ES-I3 (cell line): Measurements from ENCODE around the gene NOSIP.
"Not testable (repeated sequence)": the region's sequence is repeated elsewhere in the genome, so short reads cannot be mapped to it uniquely, and the experiment has no call there.

ENCODE experiments used
- H3K36me3 ChIP-seq: 2 replicates; pipeline ENCODE4 v1.6.1; 2013; ENCODE audit warnings: mild to moderate bottlenecking, low read length, control low read depth, moderate library complexity; ENCODE audit not compliant: insufficient read depth
- H3K4me1 ChIP-seq: 2 replicates; pipeline ENCODE4 v1.6.1; 2013; ENCODE audit warnings: mild to moderate bottlenecking, control low read depth, low read length; ENCODE audit not compliant: insufficient read depth
- H3K9ac ChIP-seq: 2 replicates; pipeline ENCODE4 v1.6.1; 2013; ENCODE audit warnings: low read depth, mild to moderate bottlenecking, low read length, moderate library complexity
- H3K9me3 ChIP-seq: 2 replicates; pipeline ENCODE4 v1.6.1; 2013; ENCODE audit warnings: mild to moderate bottlenecking, low read length, moderate library complexity; ENCODE audit not compliant: control insufficient read depth, insufficient read depth

The NOSIP gene, protein sequence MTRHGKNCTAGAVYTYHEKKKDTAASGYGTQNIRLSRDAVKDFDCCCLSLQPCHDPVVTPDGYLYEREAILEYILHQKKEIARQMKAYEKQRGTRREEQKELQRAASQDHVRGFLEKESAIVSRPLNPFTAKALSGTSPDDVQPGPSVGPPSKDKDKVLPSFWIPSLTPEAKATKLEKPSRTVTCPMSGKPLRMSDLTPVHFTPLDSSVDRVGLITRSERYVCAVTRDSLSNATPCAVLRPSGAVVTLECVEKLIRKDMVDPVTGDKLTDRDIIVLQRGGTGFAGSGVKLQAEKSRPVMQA

DNA sequence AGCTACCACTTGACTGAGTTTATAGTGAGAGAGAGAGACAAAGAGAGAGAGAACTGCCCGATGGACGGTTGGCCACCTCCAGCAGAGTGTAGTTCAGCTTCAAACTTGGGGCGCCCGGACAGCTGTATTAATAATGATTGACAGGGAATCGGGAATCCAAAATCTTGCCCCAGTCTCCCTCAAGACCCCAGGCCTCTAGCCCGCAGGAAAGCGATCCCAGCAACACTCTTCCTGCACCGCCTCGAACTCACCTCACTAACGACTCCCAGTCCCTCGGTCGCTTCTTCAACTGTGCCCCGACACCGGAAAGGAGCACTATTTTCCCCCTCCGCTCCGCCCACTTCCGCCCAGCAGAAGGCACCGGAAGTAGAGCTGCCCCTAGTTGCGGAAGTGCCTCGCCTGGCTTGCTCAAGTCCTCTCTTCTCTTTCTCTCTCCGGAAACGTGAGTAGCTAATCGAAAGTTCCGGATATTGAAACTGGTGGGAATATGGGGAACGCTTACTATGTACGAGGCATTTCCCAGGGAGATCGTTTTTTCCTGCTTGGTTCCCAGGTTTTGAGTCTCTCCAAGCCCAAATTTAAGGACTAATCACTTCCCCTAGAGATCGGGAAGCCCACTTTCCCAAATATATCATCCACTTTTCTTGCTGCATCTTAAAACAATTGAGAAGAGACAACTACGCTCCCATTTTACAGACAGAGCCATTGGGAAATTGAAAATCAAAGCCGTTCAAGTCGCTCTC is at the start of gene NOSIP:
TSS of gene NOSIP (minus strand) at position 293 of the 743 bp plus-strand sequence. CDS start 19,865 bp downstream, outside the sequence.
- Histone ChIP-seq H3K9ac (peak within 1 kb of the TSS; percentile 86), H3K9me3 (no peaks in the 10 kb centered on the region), H3K36me3 (no peaks in the 10 kb centered on the region), H3K4me1 (no peaks in the 10 kb centered on the region; the same call in 1 of the 2 replicates)

DNA sequence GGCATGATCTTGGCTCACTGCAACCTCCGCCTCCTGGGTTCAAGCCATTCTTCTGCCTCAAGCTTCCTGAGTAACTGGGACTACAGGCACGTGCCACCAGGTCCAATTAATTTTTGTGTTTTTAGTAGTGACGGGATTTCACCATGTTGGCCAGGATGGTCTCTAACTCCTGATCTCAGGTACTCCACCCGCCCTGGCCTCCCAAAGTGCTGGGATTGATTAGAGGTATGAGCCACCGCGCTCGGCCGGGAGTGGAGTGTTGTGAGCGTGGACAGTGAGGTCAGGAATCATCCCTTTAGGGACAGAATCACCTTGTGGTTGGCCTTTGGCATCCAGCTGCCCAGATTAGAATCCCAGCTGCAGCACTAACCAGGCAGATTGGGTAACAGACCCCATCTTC is 49.3 kb upstream of the NOSIP start:
- Histone ChIP-seq H3K36me3 (peaks cover 3% of the 10 kb centered on the region), H3K4me1 (no peaks in the 10 kb centered on the region), H3K9ac (no peak overlapping the region), H3K9me3 (no peaks in the 10 kb centered on the region)

DNA sequence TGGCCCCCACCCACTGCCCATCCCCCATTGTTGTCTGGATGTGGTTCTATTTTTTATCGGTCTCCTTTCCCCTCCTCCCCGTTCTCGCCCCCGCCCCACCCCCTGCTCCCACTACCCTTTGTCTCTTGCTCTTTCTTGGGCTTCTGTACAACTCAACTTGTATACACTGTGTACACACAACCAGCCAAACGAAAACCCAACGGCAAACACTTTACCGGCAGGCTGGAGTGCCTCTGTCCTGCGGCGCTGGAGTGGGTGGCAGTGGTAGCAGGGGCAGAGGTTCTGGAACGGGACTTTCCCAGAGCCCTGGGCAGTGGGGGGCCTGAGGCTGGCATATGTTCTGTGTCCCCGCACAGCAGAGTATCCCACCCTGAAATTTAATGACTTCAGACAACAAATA is 45.9 kb upstream of the NOSIP start:
- Histone ChIP-seq H3K4me1 (no peaks in the 10 kb centered on the region), H3K36me3 (peaks cover 3% of the 10 kb centered on the region)

DNA sequence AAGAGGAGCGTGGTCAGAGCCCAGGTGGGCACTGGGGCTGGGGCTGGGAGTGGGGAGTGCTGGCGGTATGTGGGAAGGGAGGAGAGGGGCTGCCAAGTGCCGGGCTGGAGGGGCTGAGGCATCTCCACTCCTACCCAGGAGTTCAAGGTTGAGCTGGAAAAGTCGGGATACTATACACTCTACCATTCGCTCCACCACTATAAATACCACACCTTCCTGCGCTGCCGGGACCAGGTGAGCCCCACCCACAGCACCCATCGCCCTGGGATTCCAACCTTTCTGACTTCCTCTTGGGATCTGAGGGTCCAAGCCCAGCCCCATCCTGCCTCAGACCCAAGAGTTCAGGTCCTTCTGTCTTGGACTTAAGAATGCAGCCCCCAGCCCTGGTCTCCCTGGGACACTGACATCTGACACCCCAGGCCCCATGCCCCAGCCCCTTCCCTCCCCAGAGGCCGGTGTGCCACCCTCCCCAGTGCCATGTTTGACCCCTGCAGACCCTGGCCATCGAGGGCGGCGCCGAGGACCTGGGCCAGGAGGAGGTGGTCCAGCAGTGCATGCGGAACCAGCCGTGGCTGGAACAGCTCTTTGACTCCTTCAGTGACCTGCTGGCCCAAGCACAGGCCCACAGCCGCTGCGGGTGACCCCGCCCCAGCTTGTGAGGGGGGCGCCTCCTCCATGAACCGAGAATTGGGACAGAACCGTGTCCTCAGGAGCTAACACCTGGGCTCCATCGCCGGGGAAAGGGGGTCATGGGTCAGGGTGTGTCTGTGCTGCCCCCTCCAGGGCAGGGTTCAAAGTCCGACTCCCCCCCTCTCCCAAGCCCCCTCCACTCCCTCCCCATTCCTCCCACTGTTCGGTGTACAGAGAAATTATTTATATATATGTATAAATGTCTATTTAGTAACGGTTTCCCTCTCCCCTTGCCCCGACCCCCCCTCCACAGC is 44.9 kb upstream of the NOSIP start:
- peaks cover 3% of the 10 kb centered on the region for H3K36me3 ChIP-seq
- no peaks in the 10 kb centered on the region for H3K9me3 ChIP-seq

More for the DNA sequence above, 45.9 kb upstream of the NOSIP start:
- no peaks in the 10 kb centered on the region for H3K9me3 ChIP-seq
- H3K9ac ChIP-seq: no peak overlapping the region

DNA sequence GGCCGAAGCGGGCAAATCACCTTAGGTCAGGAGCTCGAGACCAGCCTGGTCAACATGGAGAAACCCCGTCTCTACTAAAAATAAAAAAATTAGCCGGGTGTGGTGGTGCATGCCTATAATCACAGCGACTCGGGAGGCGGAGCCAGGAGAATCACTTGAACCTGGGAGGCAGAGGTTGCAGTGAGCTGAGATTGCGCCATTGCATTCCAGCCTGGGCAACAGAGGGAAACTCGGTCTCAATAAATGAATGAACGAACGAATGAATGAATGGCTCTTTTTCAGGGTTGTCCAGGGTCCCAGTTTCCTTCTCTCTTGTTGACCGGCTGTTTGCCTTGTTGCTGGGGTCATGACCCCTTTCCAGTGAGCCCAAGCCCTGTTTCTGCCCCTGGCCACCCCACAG is 37.5 kb upstream of the NOSIP start:
- H3K9ac ChIP-seq, H3K4me1 ChIP-seq, H3K9me3 ChIP-seq: not testable (repeated sequence)
- peaks cover 14% of the 10 kb centered on the region for H3K36me3 ChIP-seq

More for the DNA sequence above, 44.9 kb upstream of the NOSIP start:
- Histone ChIP-seq H3K9ac (no peak overlapping the region), H3K4me1 (no peaks in the 10 kb centered on the region)

DNA sequence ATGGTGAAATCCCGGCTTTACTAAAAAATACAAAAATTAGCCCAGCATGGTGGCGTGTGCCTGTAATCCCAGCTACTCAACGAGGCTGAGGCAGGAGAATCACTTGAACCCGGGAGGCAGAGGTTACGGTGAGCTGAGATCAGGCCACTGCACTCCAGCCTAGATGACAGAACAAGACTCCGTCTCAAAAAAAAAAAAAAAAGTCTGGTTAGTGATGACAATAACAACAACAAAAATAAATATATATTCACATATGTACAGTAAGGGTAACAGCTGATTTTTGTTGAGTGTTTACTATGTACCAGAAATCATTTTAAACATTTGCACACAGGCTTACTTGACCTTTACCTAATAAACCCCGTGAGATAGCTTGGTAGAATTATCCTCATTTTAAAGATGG is 36.6 kb upstream of the NOSIP start:
- no peak overlapping the region for H3K9ac ChIP-seq
- H3K36me3 ChIP-seq: peaks cover 14% of the 10 kb centered on the region
- no peaks in the 10 kb centered on the region for H3K9me3 ChIP-seq
- no peaks in the 10 kb centered on the region; the same call in 1 of the 2 replicates for H3K4me1 ChIP-seq

DNA sequence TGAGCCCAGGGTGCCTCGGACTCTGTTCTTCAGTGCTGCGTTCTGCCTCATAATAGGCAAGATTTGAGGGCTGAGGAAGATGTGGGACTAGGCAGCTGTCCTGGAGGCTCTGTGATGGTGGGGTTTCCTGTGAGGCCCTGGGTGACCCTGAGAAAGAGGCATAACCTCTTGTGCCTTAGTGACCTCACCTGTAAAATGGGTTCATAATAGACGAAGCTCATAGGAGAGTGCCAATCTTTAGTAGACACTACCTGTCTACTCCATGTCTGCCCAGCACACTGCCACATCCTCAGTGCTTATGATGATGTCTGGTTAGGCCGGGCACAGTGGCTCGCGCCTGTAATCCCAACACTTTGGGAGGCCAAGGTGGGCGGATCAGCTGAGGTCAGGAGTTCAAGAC is 36.2 kb upstream of the NOSIP start:
- H3K4me1 ChIP-seq: no peaks in the 10 kb centered on the region; the same call in 1 of the 2 replicates
- no peaks in the 10 kb centered on the region for H3K9me3 ChIP-seq
- no peak overlapping the region for H3K9ac ChIP-seq
- H3K36me3 ChIP-seq: peaks cover 14% of the 10 kb centered on the region

DNA sequence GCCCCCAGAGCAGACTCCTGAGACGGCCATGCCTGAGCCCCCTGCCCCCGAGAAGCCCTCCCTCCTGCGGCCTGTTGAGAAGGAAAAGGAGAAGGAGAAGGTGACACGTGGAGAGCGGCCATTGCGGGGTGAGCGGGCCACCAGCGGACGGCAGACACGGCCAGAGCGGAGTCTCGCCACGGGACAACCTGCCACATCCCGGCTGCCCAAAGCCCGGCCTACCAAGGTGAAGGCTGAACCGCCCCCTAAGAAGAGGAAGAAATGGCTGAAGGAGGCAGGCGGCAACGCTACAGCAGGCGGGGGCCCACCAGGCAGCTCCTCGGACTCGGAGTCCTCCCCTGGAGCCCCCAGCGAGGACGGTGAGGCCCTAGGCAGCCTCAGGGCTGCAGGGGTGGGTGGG is 35.5 kb upstream of the NOSIP start:
- H3K9me3 ChIP-seq: no peaks in the 10 kb centered on the region
- peaks cover 14% of the 10 kb centered on the region for H3K36me3 ChIP-seq
- no peak overlapping the region for H3K9ac ChIP-seq
- H3K4me1 ChIP-seq: no peaks in the 10 kb centered on the region; the same call in 1 of the 2 replicates

DNA sequence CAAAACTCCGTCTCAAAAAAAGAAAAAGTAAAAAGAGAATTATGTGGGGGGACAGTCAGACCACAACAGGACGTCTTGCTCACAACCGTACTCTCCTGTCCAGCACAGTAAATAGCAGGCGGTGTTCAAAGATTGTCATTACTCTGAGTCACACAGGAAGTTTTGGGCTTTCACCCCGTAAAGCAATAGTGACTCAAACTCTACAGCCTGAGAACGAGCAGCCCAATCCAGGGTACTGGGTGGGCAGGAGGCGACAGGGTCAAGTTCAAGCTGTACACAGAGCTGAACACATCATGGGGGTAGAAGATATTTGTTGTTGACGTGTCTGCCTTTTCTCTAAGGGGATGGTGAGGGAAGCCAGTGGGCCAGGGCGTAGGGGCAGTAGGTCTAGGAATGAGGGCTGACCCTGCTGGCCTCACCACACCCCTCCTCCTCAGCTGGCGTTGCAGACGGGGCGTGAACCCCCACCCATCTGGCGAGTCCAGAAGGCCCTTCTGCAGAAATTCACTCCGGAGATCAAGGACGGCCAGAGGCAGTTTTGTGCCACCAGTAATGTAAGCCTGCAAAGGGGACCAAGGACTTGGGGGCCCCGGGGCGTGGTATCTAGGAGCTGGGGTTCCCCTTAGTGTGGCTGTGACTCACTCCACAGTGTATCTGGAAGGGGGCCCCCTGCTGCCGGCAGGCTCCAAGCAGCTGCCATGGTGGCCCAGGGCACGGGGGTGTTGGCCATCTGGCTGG is 33.9 kb upstream of the NOSIP start:
- Histone ChIP-seq H3K36me3 (peaks cover 17% of the 10 kb centered on the region), H3K4me1 (no peaks in the 10 kb centered on the region; the same call in 1 of the 2 replicates), H3K9ac (no peak overlapping the region), H3K9me3 (no peaks in the 10 kb centered on the region)

DNA sequence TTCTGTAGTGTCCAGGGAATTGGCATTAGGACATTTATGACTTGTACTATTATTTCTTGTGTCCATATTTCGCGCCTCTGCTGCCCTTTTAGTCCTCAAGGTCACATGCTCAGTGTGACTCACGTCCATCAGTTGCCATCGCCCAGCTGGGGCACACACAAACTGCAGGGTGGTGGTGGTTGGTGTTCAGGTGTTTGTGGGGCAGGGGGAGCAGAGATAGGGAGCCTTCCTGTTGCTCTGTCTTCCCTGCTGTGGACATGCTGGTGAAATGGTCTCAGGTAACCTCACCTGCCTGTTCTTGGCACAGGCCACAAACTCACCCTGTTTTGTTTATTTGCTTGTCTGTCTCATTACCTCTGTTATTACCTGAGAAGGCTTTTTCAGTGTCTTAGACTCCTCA is 33.0 kb upstream of the NOSIP start:
- H3K36me3 ChIP-seq: peaks cover 17% of the 10 kb centered on the region
- H3K9ac ChIP-seq: no peak overlapping the region
- no peaks in the 10 kb centered on the region; the same call in 1 of the 2 replicates for H3K4me1 ChIP-seq
- H3K9me3 ChIP-seq: no peaks in the 10 kb centered on the region

DNA sequence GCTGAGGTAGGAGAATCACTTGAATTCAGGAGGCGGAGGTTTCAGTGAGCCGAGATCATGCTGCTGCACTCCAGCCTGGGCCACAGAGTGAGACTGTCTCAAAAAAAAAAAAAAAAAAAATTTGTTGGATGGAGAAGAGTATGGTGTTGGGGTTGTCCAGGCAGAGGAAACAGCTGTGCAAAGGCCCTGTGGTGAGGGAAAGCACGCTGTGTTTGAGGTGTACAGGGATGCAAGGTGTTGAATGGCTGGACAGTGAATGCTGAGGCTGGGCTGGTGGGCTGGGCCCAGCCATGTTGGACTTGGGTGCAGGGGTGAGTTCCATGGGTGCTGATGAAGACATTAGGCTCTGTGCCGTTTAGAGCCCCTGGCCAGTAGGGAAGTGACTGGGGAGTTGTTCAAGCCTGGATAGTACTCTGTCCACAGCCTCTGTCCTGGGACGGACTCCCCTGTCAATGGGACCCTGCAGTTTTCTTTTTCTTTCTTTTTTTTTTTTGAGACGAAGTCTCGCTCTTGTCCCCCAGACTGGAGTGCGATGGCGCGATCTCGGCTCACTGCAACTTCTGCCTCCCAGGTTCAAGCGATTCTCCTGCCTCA is 29.2 kb upstream of the NOSIP start:
- peaks cover 5% of the 10 kb centered on the region for H3K36me3 ChIP-seq
- H3K9me3 ChIP-seq: no peaks in the 10 kb centered on the region
- H3K9ac ChIP-seq: no peak overlapping the region
- no peaks in the 10 kb centered on the region; the same call in 1 of the 2 replicates for H3K4me1 ChIP-seq

DNA sequence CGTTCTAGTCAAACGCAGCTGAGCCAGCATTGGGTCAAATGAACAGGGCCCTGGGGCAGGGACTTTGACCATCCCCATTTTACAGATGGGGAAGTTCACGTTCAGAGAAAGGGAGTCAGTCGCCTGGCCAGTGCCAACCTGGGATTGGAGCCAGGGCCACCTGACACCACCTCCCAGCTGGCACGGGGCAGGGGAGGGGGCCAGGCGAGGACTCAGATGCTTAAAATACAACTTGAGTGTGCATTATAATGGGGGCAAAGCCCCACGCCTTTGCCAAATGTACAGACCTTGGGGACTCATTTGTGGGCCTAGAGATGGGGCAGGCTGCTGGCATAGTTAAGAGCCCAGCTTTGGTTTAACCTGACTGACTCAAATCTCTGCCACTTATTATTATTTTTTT is 25.2 kb upstream of the NOSIP start:
- Histone ChIP-seq H3K9ac (no peak overlapping the region), H3K4me1 (no peaks in the 10 kb centered on the region), H3K36me3 (peaks cover 13% of the 10 kb centered on the region), H3K9me3 (no peaks in the 10 kb centered on the region)

DNA sequence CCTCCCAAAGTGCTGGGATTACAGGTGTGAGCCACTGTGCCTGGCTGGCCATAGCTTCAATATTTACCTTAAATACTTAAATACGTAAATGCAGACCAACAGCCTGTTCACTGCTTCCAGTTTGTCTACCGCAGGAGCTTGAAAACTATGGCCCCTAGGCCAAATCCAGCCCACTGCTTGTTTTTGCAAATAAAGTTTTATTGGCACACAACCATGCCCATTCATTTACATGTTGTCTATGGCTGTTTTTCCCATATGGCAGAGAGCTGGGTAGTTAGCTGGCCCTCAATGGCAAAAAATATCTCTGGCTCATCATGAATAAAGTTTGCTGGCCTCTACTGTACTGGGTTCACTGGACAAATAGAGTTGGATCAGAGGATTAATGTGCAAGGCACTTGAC is 22.4 kb upstream of the NOSIP start:
- Histone ChIP-seq H3K9me3 (no peaks in the 10 kb centered on the region), H3K9ac (no peak overlapping the region), H3K36me3 (peaks cover 24% of the 10 kb centered on the region), H3K4me1 (no peaks in the 10 kb centered on the region)
